ENCODE data around the gene YTHDC1.

DNA sequence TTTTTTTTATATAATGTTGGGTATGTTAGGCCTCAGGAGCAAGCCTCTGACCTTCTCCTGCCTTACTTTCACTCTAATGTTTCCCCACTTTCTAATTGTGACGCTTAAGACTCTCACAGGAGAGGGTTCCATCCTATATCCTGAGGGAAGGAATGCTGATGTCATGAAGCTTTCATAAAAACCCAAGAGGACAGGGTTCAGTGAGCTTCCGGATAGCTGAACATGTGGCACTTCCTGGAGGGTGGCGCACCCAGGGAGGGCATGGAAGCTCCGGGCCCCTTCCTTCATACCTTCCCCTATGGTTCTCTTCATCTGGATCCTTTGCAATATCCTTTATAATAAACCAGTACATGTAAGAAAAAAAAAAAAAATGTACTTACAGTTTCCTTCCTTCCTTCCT, 49.4 kb upstream of the YTHDC1 start:
- TF ChIP-seq, protein P1, sequence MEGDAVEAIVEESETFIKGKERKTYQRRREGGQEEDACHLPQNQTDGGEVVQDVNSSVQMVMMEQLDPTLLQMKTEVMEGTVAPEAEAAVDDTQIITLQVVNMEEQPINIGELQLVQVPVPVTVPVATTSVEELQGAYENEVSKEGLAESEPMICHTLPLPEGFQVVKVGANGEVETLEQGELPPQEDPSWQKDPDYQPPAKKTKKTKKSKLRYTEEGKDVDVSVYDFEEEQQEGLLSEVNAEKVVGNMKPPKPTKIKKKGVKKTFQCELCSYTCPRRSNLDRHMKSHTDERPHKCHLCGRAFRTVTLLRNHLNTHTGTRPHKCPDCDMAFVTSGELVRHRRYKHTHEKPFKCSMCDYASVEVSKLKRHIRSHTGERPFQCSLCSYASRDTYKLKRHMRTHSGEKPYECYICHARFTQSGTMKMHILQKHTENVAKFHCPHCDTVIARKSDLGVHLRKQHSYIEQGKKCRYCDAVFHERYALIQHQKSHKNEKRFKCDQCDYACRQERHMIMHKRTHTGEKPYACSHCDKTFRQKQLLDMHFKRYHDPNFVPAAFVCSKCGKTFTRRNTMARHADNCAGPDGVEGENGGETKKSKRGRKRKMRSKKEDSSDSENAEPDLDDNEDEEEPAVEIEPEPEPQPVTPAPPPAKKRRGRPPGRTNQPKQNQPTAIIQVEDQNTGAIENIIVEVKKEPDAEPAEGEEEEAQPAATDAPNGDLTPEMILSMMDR (IDR thresholded peaks at IDR 0.05; ENCODE audit: control extremely low read depth in 1 of 3, insufficient read depth in 1 of 3, low read depth in 1 of 3, low read length in 3 of 3): no peak
- no peak for TF ChIP-seq ZNF274 (IDR thresholded peaks at IDR 0.05; ENCODE audit: borderline replicate concordance, extremely low read depth, low read length)
- TF ChIP-seq PHF8 (conservative IDR thresholded peaks at IDR 0.05; ENCODE audit: low read depth, low read length): no peak
- TF ChIP-seq POLR2AphosphoS5 (IDR thresholded peaks at IDR 0.05; ENCODE audit: low read depth, low read length): no peak
- no peak for TF ChIP-seq BRCA1 (IDR thresholded peaks at IDR 0.05; ENCODE audit: low read depth, low read length)
- TF ChIP-seq RXRA (IDR thresholded peaks at IDR 0.05; ENCODE audit: insufficient read depth, low read depth, low read length): no peak
- no peak for TF ChIP-seq POLR2A (IDR thresholded peaks at IDR 0.05; ENCODE audit: control extremely low read depth in 1 of 2, low read depth in 2 of 2, low read length in 2 of 2)
- TF ChIP-seq RFX5 (IDR thresholded peaks at IDR 0.05; ENCODE audit: borderline replicate concordance, low read depth, low read length): no peak
- no peak for TF ChIP-seq TAF1 (IDR thresholded peaks at IDR 0.05; ENCODE audit: low read depth, low read length)

Measured in H1 (cell line).